Measurements from ENCODE around the gene TRMT5. TPM values are rescaled to one million over a fixed set of nuclear protein-coding genes. Genes with fewer than 3 reads are reported as not detected.

The TRMT5 gene
- total RNA-seq, 1 donor from 2014 or later, result 13.2 TPM

DNA sequence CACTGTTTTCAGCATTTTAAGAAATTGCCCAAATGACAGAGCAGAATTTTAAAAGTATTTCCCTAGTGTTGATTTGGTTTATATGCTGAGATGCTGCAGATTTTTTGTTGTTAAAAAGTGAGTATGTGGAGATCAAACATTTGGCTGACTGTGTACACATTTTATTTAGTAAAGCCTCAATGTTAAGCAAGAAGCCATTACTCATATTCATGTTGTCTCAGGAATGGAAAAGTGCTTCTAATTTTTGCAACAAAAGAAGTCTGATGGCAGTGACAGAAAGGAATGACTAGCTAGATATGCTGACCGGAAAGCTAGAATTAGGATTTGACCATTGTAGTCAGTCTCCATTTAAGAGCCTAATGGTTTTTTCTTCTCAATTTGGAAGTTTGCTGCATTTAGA, 22.7 kb upstream of the TRMT5 start:
- ChIA-PET POLR2A (no interaction called here), CTCF (no interaction called here)
- Mint-ChIP-seq H3K4me1 (no peaks in the 10 kb centered on the region), H3K27me3 (no peaks in the 10 kb centered on the region), H3K9me3 (no peaks in the 10 kb centered on the region), H3K36me3 (ENCODE audit: low read depth) (peaks cover 8% of the 10 kb centered on the region), H3K4me3 (no peak overlapping the region), H3K27ac (no peak overlapping the region)
- intact Hi-C loops (cut with micrococcal nuclease), result no loop called here
- DNase-seq, result no peak
- TF ChIP-seq, protein P1, sequence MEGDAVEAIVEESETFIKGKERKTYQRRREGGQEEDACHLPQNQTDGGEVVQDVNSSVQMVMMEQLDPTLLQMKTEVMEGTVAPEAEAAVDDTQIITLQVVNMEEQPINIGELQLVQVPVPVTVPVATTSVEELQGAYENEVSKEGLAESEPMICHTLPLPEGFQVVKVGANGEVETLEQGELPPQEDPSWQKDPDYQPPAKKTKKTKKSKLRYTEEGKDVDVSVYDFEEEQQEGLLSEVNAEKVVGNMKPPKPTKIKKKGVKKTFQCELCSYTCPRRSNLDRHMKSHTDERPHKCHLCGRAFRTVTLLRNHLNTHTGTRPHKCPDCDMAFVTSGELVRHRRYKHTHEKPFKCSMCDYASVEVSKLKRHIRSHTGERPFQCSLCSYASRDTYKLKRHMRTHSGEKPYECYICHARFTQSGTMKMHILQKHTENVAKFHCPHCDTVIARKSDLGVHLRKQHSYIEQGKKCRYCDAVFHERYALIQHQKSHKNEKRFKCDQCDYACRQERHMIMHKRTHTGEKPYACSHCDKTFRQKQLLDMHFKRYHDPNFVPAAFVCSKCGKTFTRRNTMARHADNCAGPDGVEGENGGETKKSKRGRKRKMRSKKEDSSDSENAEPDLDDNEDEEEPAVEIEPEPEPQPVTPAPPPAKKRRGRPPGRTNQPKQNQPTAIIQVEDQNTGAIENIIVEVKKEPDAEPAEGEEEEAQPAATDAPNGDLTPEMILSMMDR (IDR thresholded peaks at IDR 0.05), result no peak
- no peak for ATAC-seq (ENCODE audit: low read depth)

DNA sequence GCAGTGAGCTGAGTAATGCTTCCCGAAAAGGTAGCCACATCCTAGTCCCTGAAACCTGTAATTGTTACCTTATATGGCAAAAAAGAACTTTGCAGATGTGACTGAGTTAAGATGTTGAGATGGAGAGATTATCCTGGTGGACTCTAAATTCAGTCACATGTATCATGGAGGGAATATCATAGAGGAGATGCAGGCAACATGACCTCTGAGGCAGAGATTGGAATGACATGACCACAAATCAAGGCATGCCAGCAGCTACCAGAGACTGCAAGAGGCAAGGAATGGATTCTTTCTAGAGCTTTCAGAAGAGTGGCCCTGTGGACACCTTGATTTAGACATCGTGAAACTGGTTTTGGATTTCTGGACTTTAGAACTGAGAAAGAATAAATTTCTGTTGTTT, 18.7 kb upstream of the TRMT5 start:
- peaks cover 16% of the 10 kb centered on the region for H3K36me3 Mint-ChIP-seq (ENCODE audit: low read depth)
- intact Hi-C loops (cut with micrococcal nuclease), result no loop called here
- no peak overlapping the region for H3K4me3 Mint-ChIP-seq
- no peaks in the 10 kb centered on the region for H3K27me3 Mint-ChIP-seq
- TF ChIP-seq, protein P1 (IDR thresholded peaks at IDR 0.05), result no peak
- H3K9me3 Mint-ChIP-seq, result no peaks in the 10 kb centered on the region
- ChIA-PET POLR2A (no interaction called here), CTCF (no interaction called here)
- H3K27ac Mint-ChIP-seq, result no peak overlapping the region
- no peak for DNase-seq
- no peaks in the 10 kb centered on the region for H3K4me1 Mint-ChIP-seq
- no peak for ATAC-seq (ENCODE audit: low read depth)

DNA sequence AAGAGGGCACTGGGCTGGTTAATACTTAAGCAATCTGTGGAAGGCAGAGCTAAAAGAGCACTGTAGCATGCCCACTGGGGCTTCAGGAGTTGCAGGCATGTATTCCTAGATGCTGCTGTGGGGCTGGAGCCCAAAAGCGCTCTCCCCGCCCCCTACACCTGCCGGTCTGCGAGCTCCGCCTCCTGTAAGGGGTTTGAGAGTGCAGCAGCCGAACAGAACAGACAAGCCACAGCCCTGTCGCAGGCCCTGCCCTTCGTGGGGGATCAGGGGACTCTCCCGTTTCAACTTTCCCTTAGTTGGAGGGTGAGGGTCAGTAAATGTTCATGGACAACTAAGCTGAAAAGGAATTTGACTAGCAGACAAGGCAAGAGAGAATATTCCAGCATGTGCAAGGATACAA, 17.7 kb upstream of the TRMT5 start:
- intact Hi-C loops (cut with micrococcal nuclease), result no loop called here
- Mint-ChIP-seq H3K9me3 (no peaks in the 10 kb centered on the region), H3K4me3 (no peak overlapping the region), H3K4me1 (no peaks in the 10 kb centered on the region), H3K27ac (no peak overlapping the region), H3K36me3 (ENCODE audit: low read depth) (peaks cover 14% of the 10 kb centered on the region), H3K27me3 (no peaks in the 10 kb centered on the region)
- ChIA-PET CTCF (no interaction called here), POLR2A (no interaction called here)
- ATAC-seq (ENCODE audit: low read depth) (no peak), DNase-seq (no peak)
- TF ChIP-seq, protein P1 (IDR thresholded peaks at IDR 0.05), result no peak

DNA sequence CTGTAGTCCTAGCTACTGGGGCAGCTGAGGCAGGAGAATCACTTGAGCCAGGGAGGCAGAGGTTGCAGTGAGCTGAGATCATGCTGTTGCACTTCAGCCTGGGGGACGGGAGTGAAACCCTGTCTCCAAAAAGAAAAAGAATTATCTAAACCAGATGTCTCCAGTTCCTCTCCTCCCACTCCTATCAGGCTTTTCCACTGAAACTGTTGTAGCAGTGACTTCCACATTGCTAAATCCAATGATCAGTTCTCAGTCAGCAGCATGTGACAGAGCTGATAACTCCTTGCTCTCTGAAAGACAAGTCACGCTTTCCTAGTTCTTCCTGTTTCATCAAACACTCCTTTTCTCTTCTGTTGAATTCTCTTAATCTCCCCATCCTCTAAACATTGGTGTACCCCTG, 8.7 kb upstream of the TRMT5 start:
- intact Hi-C loops (cut with micrococcal nuclease), result no loop called here
- TF ChIP-seq, protein P1 (IDR thresholded peaks at IDR 0.05), result no peak
- Mint-ChIP-seq H3K4me3 (no peak overlapping the region), H3K36me3 (ENCODE audit: low read depth) (peaks cover 24% of the 10 kb centered on the region), H3K27ac (no peak overlapping the region), H3K27me3 (no peaks in the 10 kb centered on the region), H3K4me1 (no peaks in the 10 kb centered on the region), H3K9me3 (no peaks in the 10 kb centered on the region)
- CTCF ChIA-PET, result no interaction called here
- ATAC-seq (ENCODE audit: low read depth) (no peak), DNase-seq (no peak)
- POLR2A ChIA-PET, result no interaction called here

DNA sequence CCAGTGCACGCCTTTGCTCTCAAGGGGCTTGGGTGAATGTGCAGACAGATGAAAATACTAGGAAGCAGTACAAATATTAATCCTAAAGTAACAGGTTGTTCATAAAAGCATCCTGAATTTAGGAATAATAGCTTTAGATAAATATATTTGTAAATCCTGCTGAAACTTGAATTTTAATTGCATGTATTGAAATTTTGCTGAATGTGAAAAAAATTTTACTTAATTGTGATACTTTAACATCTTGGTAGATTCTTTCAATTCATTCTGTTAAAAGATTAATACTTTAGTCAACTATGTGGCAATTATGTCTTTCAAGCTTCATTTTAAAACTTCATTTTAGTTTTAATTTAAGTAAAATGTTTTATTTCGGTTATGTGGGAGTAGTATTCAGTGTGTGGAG, 5.6 kb upstream of the TRMT5 start:
- ATAC-seq (ENCODE audit: low read depth) (no peak), DNase-seq (no peak)
- peaks cover 2% of the 10 kb centered on the region for H3K4me1 Mint-ChIP-seq
- ChIA-PET POLR2A (no interaction called here), CTCF (no interaction called here)
- H3K27ac Mint-ChIP-seq, result no peak overlapping the region
- TF ChIP-seq, protein P1 (IDR thresholded peaks at IDR 0.05), result no peak
- peaks cover 23% of the 10 kb centered on the region for H3K36me3 Mint-ChIP-seq (ENCODE audit: low read depth)
- intact Hi-C loops (cut with micrococcal nuclease), result no loop called here
- H3K4me3 Mint-ChIP-seq, result no peak overlapping the region
- no peaks in the 10 kb centered on the region for H3K9me3 Mint-ChIP-seq
- no peaks in the 10 kb centered on the region for H3K27me3 Mint-ChIP-seq

Data from activated B cell treated with CpG ODN at 0.5 μM for 24 hours (primary cell).